ENCODE data around the gene PFN3.
A peak's percentile ranks its signal among the peaks of the same experiment; 100 is the strongest.
"Not testable (repeated sequence)": the region's sequence is repeated elsewhere in the genome, so short reads cannot be mapped to it uniquely, and the experiment has no call there.

Gene PFN3

DNA sequence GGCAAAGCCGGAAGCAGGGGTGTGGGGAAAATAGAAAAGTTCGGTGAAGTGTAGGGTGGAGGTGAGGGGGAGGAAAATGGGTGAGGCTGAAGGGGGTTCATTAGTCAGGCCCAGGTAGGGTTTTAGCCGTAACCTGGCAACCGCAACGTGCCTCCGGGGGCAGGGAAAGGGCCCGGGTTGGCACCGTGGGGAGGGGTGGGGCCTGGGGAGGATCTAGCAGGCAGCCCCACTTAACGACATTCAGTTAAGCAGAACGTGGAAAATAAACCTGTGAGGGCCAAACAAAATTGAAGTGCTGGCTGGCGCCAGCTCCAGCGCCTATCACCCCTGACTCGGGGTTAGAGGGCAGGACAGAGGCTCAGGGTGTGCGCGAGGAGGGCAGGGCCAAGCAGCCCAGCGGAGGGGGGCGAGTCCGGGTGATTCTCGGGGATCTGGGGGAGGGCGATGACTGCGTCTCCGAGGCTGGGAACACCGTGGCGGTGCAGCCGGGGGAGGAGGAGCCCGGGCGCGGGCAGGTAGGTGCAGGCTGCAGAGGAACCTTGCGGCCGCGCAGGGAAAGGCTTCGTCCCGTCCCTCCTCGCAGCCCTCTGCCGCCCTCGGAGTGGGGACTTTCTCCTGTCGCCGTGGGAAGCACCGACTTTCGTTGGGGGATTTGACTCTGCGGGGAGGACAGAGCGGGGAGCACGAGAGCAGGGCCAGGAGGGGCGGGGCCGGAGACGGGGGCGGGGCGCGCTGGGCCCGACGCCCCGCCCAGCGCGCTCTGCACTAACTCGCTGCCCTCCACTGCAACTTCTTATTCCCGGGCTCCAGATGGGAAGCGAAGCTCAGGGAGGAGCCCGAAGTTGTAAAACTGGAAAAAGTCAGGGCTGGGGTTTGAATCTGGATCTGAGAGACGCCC is 37.6 kb downstream of the PFN3 start:
- H3K4me2 ChIP-seq (ENCODE audit: low read length) = peak overlapping the region; percentile 78
- H3K36me3 ChIP-seq (ENCODE audit: control insufficient read depth, insufficient read depth, low read length) = no peaks in the 10 kb centered on the region
- H2AFZ ChIP-seq = peak overlapping the region; percentile 96
- H3K4me3 ChIP-seq (ENCODE audit: low read depth, low read length) = peak overlapping the region; percentile 55
- peaks cover 12% of the 10 kb centered on the region for H3K4me1 ChIP-seq
- H3K9ac ChIP-seq = no peak overlapping the region
- no peaks in the 10 kb centered on the region for H3K9me3 ChIP-seq (ENCODE audit: control insufficient read depth, low read length)
- TF ChIP-seq, protein P1, sequence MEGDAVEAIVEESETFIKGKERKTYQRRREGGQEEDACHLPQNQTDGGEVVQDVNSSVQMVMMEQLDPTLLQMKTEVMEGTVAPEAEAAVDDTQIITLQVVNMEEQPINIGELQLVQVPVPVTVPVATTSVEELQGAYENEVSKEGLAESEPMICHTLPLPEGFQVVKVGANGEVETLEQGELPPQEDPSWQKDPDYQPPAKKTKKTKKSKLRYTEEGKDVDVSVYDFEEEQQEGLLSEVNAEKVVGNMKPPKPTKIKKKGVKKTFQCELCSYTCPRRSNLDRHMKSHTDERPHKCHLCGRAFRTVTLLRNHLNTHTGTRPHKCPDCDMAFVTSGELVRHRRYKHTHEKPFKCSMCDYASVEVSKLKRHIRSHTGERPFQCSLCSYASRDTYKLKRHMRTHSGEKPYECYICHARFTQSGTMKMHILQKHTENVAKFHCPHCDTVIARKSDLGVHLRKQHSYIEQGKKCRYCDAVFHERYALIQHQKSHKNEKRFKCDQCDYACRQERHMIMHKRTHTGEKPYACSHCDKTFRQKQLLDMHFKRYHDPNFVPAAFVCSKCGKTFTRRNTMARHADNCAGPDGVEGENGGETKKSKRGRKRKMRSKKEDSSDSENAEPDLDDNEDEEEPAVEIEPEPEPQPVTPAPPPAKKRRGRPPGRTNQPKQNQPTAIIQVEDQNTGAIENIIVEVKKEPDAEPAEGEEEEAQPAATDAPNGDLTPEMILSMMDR (IDR thresholded peaks at IDR 0.05) = no peak
- no peaks in the 10 kb centered on the region for H3K79me2 ChIP-seq
- H3K27me3 ChIP-seq (ENCODE audit: control insufficient read depth, insufficient read depth, low read length) = no peaks in the 10 kb centered on the region
- peak overlapping the region; percentile 58 for H3K27ac ChIP-seq

DNA sequence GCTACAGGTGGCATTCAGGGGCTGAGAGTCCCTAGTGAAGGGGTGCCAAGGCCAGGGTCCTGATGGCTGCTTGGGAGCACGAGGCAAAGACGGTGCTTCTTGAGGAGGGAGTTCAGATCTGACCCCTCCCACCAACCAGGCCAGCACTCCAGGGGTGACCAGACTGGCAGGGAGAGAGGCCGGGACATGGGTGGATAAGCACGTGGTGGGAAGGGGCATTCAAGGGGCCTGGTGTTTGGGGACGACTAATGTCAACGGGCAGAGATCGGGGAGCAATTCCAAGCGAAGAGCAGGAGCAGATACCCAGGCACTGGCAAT is 38.2 kb downstream of the PFN3 start:
- TF ChIP-seq, protein P1 (IDR thresholded peaks at IDR 0.05) = no peak
- peaks cover 12% of the 10 kb centered on the region for H3K4me1 ChIP-seq
- no peaks in the 10 kb centered on the region for H3K36me3 ChIP-seq (ENCODE audit: control insufficient read depth, insufficient read depth, low read length)
- H3K4me3 ChIP-seq (ENCODE audit: low read depth, low read length) = no peak overlapping the region
- no peak overlapping the region for H3K9ac ChIP-seq
- peak overlapping the region; percentile 58 for H3K27ac ChIP-seq
- H3K4me2 ChIP-seq (ENCODE audit: low read length) = peak overlapping the region; percentile 78
- H3K27me3 ChIP-seq (ENCODE audit: control insufficient read depth, insufficient read depth, low read length) = no peaks in the 10 kb centered on the region
- peak overlapping the region; percentile 96 for H2AFZ ChIP-seq
- no peaks in the 10 kb centered on the region for H3K9me3 ChIP-seq (ENCODE audit: control insufficient read depth, low read length)
- no peaks in the 10 kb centered on the region for H3K79me2 ChIP-seq

GRCh38 chr5:177361418-177362291 is 38.8 kb downstream of the PFN3 start:
- Histone ChIP-seq H3K4me2 (ENCODE audit: low read length) (no peak overlapping the region), H3K36me3 (ENCODE audit: control insufficient read depth, insufficient read depth, low read length) (no peaks in the 10 kb centered on the region), H3K4me1 (peaks cover 12% of the 10 kb centered on the region), H3K27ac (no peak overlapping the region), H3K9me3 (ENCODE audit: control insufficient read depth, low read length) (no peaks in the 10 kb centered on the region), H2AFZ (no peak overlapping the region), H3K4me3 (ENCODE audit: low read depth, low read length) (no peak overlapping the region), H3K9ac (no peak overlapping the region), H3K27me3 (ENCODE audit: control insufficient read depth, insufficient read depth, low read length) (no peaks in the 10 kb centered on the region), H3K79me2 (no peaks in the 10 kb centered on the region)
- TF ChIP-seq, protein P1 (IDR thresholded peaks at IDR 0.05) = no peak

DNA sequence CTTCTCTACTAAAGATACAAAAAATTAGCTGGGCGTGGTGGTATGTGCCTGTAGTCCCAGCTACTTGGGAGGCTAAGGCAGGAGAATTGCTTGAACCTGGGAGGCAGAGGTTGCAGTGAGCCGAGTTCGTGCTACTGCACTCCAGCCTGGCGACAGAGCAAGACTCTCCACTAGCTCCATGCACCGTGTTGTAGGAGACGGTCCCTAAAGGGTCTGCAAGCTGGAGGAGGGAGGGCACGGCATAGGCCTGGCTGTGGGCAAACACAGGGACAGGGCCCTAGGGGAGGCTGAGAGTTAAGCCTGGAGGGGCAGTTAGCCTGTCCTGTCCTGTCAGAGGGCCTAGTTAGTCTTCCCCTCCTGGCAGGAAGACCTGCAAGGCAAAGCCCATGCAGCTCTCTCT is 39.7 kb downstream of the PFN3 start:
- not testable (repeated sequence) for H3K9ac ChIP-seq; H3K79me2 ChIP-seq; H3K4me2 ChIP-seq (ENCODE audit: low read length); H3K27me3 ChIP-seq (ENCODE audit: control insufficient read depth, insufficient read depth, low read length); H2AFZ ChIP-seq; H3K4me3 ChIP-seq (ENCODE audit: low read depth, low read length); H3K27ac ChIP-seq; H3K36me3 ChIP-seq (ENCODE audit: control insufficient read depth, insufficient read depth, low read length); H3K4me1 ChIP-seq; H3K9me3 ChIP-seq (ENCODE audit: control insufficient read depth, low read length)

GRCh38 chr5:177359860-177360259 is 40.6 kb downstream of the PFN3 start:
- Histone ChIP-seq H3K4me3 (ENCODE audit: low read depth, low read length) (no peak overlapping the region), H3K9ac (no peak overlapping the region), H3K79me2 (no peaks in the 10 kb centered on the region), H3K4me1 (no peaks in the 10 kb centered on the region), H3K27me3 (ENCODE audit: control insufficient read depth, insufficient read depth, low read length) (no peaks in the 10 kb centered on the region), H3K36me3 (ENCODE audit: control insufficient read depth, insufficient read depth, low read length) (no peaks in the 10 kb centered on the region), H3K27ac (no peak overlapping the region), H3K9me3 (ENCODE audit: control insufficient read depth, low read length) (no peaks in the 10 kb centered on the region), H2AFZ (no peak overlapping the region), H3K4me2 (ENCODE audit: low read length) (no peak overlapping the region)
- TF ChIP-seq, protein P1 (IDR thresholded peaks at IDR 0.05) = no peak

All from parathyroid adenoma (tissue), 2 donors.